H1 (cell line): ENCODE measurements around the gene UGGT2. TPM values are rescaled to one million over a fixed set of nuclear protein-coding genes. Genes with fewer than 3 reads are reported as not detected.

Experiments used
- CTCF ChIA-PET: fragments of 300-600 bp; sonication (Branson Sonifier 250); formaldehyde crosslinking; loops from one replicate; lab custom pipeline; 2021; ENCODE audit not compliant: partially characterized antibody; lab: Charles Lee
- POLR2A ChIA-PET: fragments of 300-600 bp; sonication (Branson Sonifier 250); formaldehyde crosslinking; loops from one replicate; lab custom pipeline; 2021; ENCODE audit warnings: inconsistent platforms; ENCODE audit not compliant: partially characterized antibody; lab: Charles Lee
- DNase-seq, 2 experiments: peaks; one replicate each; pipeline versions ENCODE4 v3.0.0 to v3.0.0-alpha.2; 2010 to 2022; ENCODE audit warnings: low spot score in 2 of 2, low read depth in 1 of 2, mixed read lengths in 1 of 2
- FAIRE-seq: peaks from 2 replicates; lab custom pipeline; 2011; peaks lifted over from hg19 to GRCh38; lab: Jason Lieb, UNC
- H2AFZ ChIP-seq: 2 replicates; pipeline ENCODE4 v1.8.1; 2012; ENCODE audit warnings: low read length, inconsistent platforms
- H2AK5ac ChIP-seq: 2 replicates; pipeline ENCODE4 v1.6.1; 2013; ENCODE audit warnings: low read depth, low read length
- H2BK120ac ChIP-seq: replicated peaks from 2 replicates; pipeline ENCODE3; 2013; ENCODE audit warnings: low read depth, low read length, inconsistent platforms
- H2BK12ac ChIP-seq: 2 replicates; pipeline ENCODE4 v1.6.1; 2013; ENCODE audit warnings: low read depth, low read length
- H2BK15ac ChIP-seq: 2 replicates; pipeline ENCODE4 v1.6.1; 2013; ENCODE audit warnings: low read length
- H2BK20ac ChIP-seq: 2 replicates; pipeline ENCODE4 v1.6.1; 2013; ENCODE audit warnings: low read length
- H2BK5ac ChIP-seq: 2 replicates; pipeline ENCODE4 v1.6.1; 2013; ENCODE audit warnings: low read depth, low read length
- H3K14ac ChIP-seq: 2 replicates; pipeline ENCODE4 v1.6.1; 2013; ENCODE audit warnings: inconsistent platforms; ENCODE audit not compliant: insufficient read length
- H3K18ac ChIP-seq: 2 replicates; pipeline ENCODE4 v1.6.1; 2013; ENCODE audit warnings: low read length; ENCODE audit errors: extremely low read depth
- H3K23ac ChIP-seq: 2 replicates; pipeline ENCODE4 v1.6.1; 2013; ENCODE audit warnings: inconsistent platforms; ENCODE audit not compliant: insufficient read length
- H3K23me2 ChIP-seq: 2 replicates; pipeline ENCODE4 v1.6.1; 2013; ENCODE audit warnings: low read depth, low read length
- H3K27ac ChIP-seq: 2 replicates; pipeline ENCODE4 v1.6.1; 2011; ENCODE audit warnings: low read depth, low read length, inconsistent platforms
- H3K27me3 ChIP-seq, 4 experiments: replicated peaks in 1 of 4; 1 replicate in 1 of 4; 2 replicates in 3 of 4; pipeline versions ENCODE4 v1.6.1 to v1.8.1; 2011 to 2013; ENCODE audit warnings: low read length in 3 of 4, mild to moderate bottlenecking in 3 of 4, inconsistent platforms in 2 of 4, mixed read lengths in 2 of 4, moderate library complexity in 1 of 4; ENCODE audit not compliant: control insufficient read depth in 3 of 4, insufficient read depth in 3 of 4; ENCODE audit errors: extremely low read depth in 1 of 4
- H3K36me3 ChIP-seq, 4 experiments: 2 replicates each; pipeline versions ENCODE4 v1.6.1 to v1.8.1; 2011 to 2013; ENCODE audit warnings: mild to moderate bottlenecking in 4 of 4, low read length in 3 of 4, moderate library complexity in 2 of 4, control low read depth in 1 of 4, inconsistent platforms in 1 of 4; ENCODE audit not compliant: insufficient read depth in 4 of 4, control insufficient read depth in 2 of 4
- H3K4ac ChIP-seq: replicated peaks from 2 replicates; pipeline ENCODE3; 2013; ENCODE audit warnings: low read length, low read depth, mixed read lengths, inconsistent platforms; ENCODE audit not compliant: insufficient read length
- H3K4me1 ChIP-seq, 4 experiments: replicated peaks in 1 of 4; 1 replicate in 1 of 4; 2 replicates in 3 of 4; pipeline versions ENCODE4 v1.6.1 to v1.8.1; 2011 to 2013; ENCODE audit warnings: low read length in 3 of 4, inconsistent platforms in 2 of 4, mixed read lengths in 1 of 4; ENCODE audit not compliant: insufficient read depth in 4 of 4, control insufficient read depth in 3 of 4
- H3K4me2 ChIP-seq, 2 experiments: 2 replicates each; pipeline versions ENCODE4 v1.6.1 to v1.8.1; 2011 to 2013; ENCODE audit warnings: low read depth in 2 of 2, low read length in 2 of 2, control low read depth in 1 of 2, inconsistent platforms in 1 of 2, mild to moderate bottlenecking in 1 of 2; ENCODE audit not compliant: insufficient read depth in 1 of 2
- H3K4me3 ChIP-seq, 4 experiments: fragments of 200-600, 300-600 bp in 1 of 4; sonication (generic), shearing (Covaris generic), sonication (Bioruptor Twin) in 1 of 4; 2 replicates each; pipeline versions ENCODE4 v1.5.1 to v1.8.1; 2011 to 2016; ENCODE audit warnings: low read length in 4 of 4, low read depth in 3 of 4, control low read depth in 2 of 4, inconsistent platforms in 2 of 4, mild to moderate bottlenecking in 2 of 4, mixed read lengths in 1 of 4, moderate library complexity in 1 of 4; ENCODE audit not compliant: insufficient read depth in 2 of 4; ENCODE audit errors: extremely low read depth in 1 of 4
- H3K56ac ChIP-seq: replicated peaks from 2 replicates; pipeline ENCODE3; 2013; ENCODE audit warnings: low read depth, mild to moderate bottlenecking, mixed read lengths, low read length, inconsistent platforms; ENCODE audit not compliant: insufficient read length
- H3K79me1 ChIP-seq: 2 replicates; pipeline ENCODE4 v1.6.1; 2013; ENCODE audit warnings: low read depth, low read length, control low read depth
- H3K79me2 ChIP-seq, 2 experiments: 2 replicates each; pipeline versions ENCODE4 v1.6.1 to v1.8.1; 2012 to 2013; ENCODE audit warnings: low read length in 2 of 2, mild to moderate bottlenecking in 2 of 2, inconsistent platforms in 1 of 2; ENCODE audit not compliant: insufficient read depth in 2 of 2, control insufficient read depth in 1 of 2
- H3K9ac ChIP-seq, 4 experiments: replicated peaks in 1 of 4; 1 replicate in 1 of 4; 2 replicates in 3 of 4; pipeline versions ENCODE4 v1.6.1 to v1.8.1; 2011 to 2013; ENCODE audit warnings: low read depth in 3 of 4, low read length in 3 of 4, control low read depth in 2 of 4, mild to moderate bottlenecking in 2 of 4, moderate library complexity in 2 of 4, inconsistent platforms in 1 of 4; ENCODE audit errors: extremely low read depth in 1 of 4
- H3K9me3 ChIP-seq, 2 experiments: 2 replicates each; pipeline versions ENCODE4 v1.6.1 to v1.8.1; 2012 to 2013; ENCODE audit warnings: mild to moderate bottlenecking in 2 of 2, moderate library complexity in 2 of 2, control low read depth in 1 of 2, inconsistent platforms in 1 of 2, low read depth in 1 of 2, low read length in 1 of 2, mixed read lengths in 1 of 2; ENCODE audit not compliant: insufficient read depth in 2 of 2
- H4K20me1 ChIP-seq, 2 experiments: replicated peaks in 1 of 2; 2 replicates each; pipeline versions ENCODE3 to v1.8.1; 2011 to 2013; ENCODE audit warnings: inconsistent platforms in 2 of 2, low read length in 2 of 2, mild to moderate bottlenecking in 1 of 2; ENCODE audit not compliant: insufficient read depth in 2 of 2, control insufficient read depth in 1 of 2
- H4K5ac ChIP-seq: 2 replicates; pipeline ENCODE4 v1.6.1; 2013; ENCODE audit warnings: low read length, low read depth, mixed read lengths, inconsistent platforms; ENCODE audit not compliant: insufficient read length
- H4K8ac ChIP-seq: 2 replicates; pipeline ENCODE4 v1.8.0; 2013; ENCODE audit warnings: mild to moderate bottlenecking, moderate library complexity, low read length, inconsistent platforms; ENCODE audit not compliant: insufficient read depth; ENCODE audit errors: extremely low read depth
- H4K91ac ChIP-seq: replicated peaks from 2 replicates; pipeline ENCODE3; 2013; ENCODE audit warnings: low read length, mixed read lengths, inconsistent platforms; ENCODE audit not compliant: insufficient read length
- CHD2 ChIP-seq: IDR thresholded peaks from 2 replicates; pipeline ENCODE4 v1.6.1; 2012; ENCODE audit warnings: low read length, improper control_type of control experiment
- KDM1A ChIP-seq: fragments of 200-600, 300-600 bp; sonication (generic); IDR thresholded peaks from 2 replicates; pipeline ENCODE4 v1.7.1; 2016; ENCODE audit warnings: mild to moderate bottlenecking, low read length, borderline replicate concordance
- RAD21 ChIP-seq, 2 experiments: IDR thresholded peaks in 1 of 2; conservative IDR thresholded peaks in 1 of 2; 2 replicates each; pipeline ENCODE4 v1.6.1; 2011; ENCODE audit warnings: low read depth in 2 of 2, low read length in 2 of 2, improper control_type of control experiment in 1 of 2, inconsistent platforms in 1 of 2, mild to moderate bottlenecking in 1 of 2, moderate library complexity in 1 of 2
- SP2 ChIP-seq: IDR thresholded peaks from 2 replicates; pipeline ENCODE4 v1.6.1; 2012; ENCODE audit warnings: mild to moderate bottlenecking, low read length, inconsistent platforms
- SRF ChIP-seq: IDR thresholded peaks from 2 replicates; pipeline ENCODE4 v1.6.1; 2011; ENCODE audit warnings: mild to moderate bottlenecking, low read depth, low read length, moderate library complexity
- SUZ12 ChIP-seq: fragments of 200-600 bp; sonication (generic); IDR thresholded peaks from 2 replicates; pipeline ENCODE4 v1.6.1; 2012; ENCODE audit warnings: mild to moderate bottlenecking, inconsistent platforms, low read length, moderate library complexity, mixed read lengths
- ZNF274 ChIP-seq: IDR thresholded peaks from 2 replicates; pipeline ENCODE4 v1.7.0; 2012; ENCODE audit warnings: low read length, borderline replicate concordance; ENCODE audit errors: extremely low read depth
- WGBS, 2 experiments: shearing (Covaris generic) in 1 of 2; methylation state at CpG; one replicate each; pipeline versions ENCODE4 v1.1.6 to v1.1.7; 2013 to 2015; ENCODE audit warnings: low lambda C conversion rate in 2 of 2, mixed read lengths in 2 of 2, inconsistent platforms in 1 of 2, low coverage in 1 of 2, missing lambda C conversion rate in 1 of 2; ENCODE audit not compliant: insufficient replicate concordance in 2 of 2, insufficient coverage in 1 of 2, insufficient read length in 1 of 2; ENCODE audit errors: extremely low coverage in 1 of 2, missing lambda C conversion rate in 1 of 2; 5-methylcytosine and 5-hydroxymethylcytosine counted together
- polyA plus RNA-seq, 7 experiments: library from polyadenylated mRNA; depleted of rRNA in 3 of 7; stranded (reverse) in 5 of 7; unstranded in 2 of 7; fragments of >200 nt in 5 of 7; fragments of 200-250 nt in 2 of 7; gene quantifications; 1 replicate in 5 of 7; 2 replicates in 1 of 7; 4 replicates in 1 of 7; pipeline versions ENCODE4 v1.2.1 to v1.2.3, GENCODE V29; 2011 to 2013; ENCODE audit warnings: missing spikeins in 2 of 7, mixed read lengths in 2 of 7
- total RNA-seq: library from RNA; stranded (reverse); fragmentation: NEBNext Ultra II Directional; extraction: Animal tissue kit (Norgen Biotek cat#: 25700); gene quantifications from 2 replicates; pipeline ENCODE4 v1.2.1, GENCODE V29; 2021
- TF ChIP-seq, protein P1 (sequence below): IDR thresholded peaks from 2 replicates; pipeline ENCODE4 v1.6.1; 2012; ENCODE audit warnings: inconsistent platforms
- TF ChIP-seq, protein P2 (sequence below): IDR thresholded peaks from 2 replicates; pipeline ENCODE4 v1.6.1; 2012; ENCODE audit warnings: low read length, inconsistent platforms

The UGGT2 gene
- total and polyA plus RNA-seq, 2 of the 8 experiments (the other 6 are each of a cell fraction or from before 2014, with no cell fraction given), result 5.9 to 25.1 TPM

GRCh38 chr13:95924389-95924994 is 128.7 kb downstream of the UGGT2 start:
- H3K18ac ChIP-seq, result no peak overlapping the region
- H4K91ac ChIP-seq, result no peak overlapping the region
- no peak overlapping the region for H4K8ac ChIP-seq
- no peak overlapping the region for H2AK5ac ChIP-seq
- no peak overlapping the region for H2BK5ac ChIP-seq
- H2BK120ac ChIP-seq, result no peak overlapping the region
- no peak for FAIRE-seq
- no peak overlapping the region for H3K4ac ChIP-seq
- no peaks in the 10 kb centered on the region for H4K20me1 ChIP-seq
- 81% methylated on average over 5 of the region's 5 CpGs; no CpG with 5 or more reads in 1 of the 2 experiments for WGBS, 2 experiments
- no peak overlapping the region for H3K27ac ChIP-seq
- TF ChIP-seq, protein P1, sequence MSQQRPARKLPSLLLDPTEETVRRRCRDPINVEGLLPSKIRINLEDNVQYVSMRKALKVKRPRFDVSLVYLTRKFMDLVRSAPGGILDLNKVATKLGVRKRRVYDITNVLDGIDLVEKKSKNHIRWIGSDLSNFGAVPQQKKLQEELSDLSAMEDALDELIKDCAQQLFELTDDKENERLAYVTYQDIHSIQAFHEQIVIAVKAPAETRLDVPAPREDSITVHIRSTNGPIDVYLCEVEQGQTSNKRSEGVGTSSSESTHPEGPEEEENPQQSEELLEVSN, result no peak
- TF ChIP-seq CHD2 (no peak), KDM1A (no peak), RAD21 (IDR thresholded peaks at IDR 0.05 in 1 of 2, conservative IDR thresholded peaks at IDR 0.05 in 1 of 2; ENCODE audit: low read depth in 2 of 2, low read length in 2 of 2) (no peak), SP2 (no peak), SRF (no peak), ZNF274 (no peak), SUZ12 (no peak)
- TF ChIP-seq, protein P2, sequence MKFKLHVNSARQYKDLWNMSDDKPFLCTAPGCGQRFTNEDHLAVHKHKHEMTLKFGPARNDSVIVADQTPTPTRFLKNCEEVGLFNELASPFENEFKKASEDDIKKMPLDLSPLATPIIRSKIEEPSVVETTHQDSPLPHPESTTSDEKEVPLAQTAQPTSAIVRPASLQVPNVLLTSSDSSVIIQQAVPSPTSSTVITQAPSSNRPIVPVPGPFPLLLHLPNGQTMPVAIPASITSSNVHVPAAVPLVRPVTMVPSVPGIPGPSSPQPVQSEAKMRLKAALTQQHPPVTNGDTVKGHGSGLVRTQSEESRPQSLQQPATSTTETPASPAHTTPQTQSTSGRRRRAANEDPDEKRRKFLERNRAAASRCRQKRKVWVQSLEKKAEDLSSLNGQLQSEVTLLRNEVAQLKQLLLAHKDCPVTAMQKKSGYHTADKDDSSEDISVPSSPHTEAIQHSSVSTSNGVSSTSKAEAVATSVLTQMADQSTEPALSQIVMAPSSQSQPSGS, result no peak
- CTCF ChIA-PET, result interaction anchor here (0.7 to 0.8 kb wide), 3 partner anchors 95 to 1060 kb away, joined by 3 to 4 read pairs (median 3); no protein-coding TSS in a partner anchor
- H3K27me3 ChIP-seq, result no peaks in the 10 kb centered on the region
- peaks cover 4 to 15% of the 10 kb centered on the region in 2 experiments; a peak in 3 of 4 replicates for H3K9me3 ChIP-seq
- H3K23ac ChIP-seq, result no peak overlapping the region
- H4K5ac ChIP-seq, result no peak overlapping the region
- POLR2A ChIA-PET, result no interaction called here
- no peak overlapping the region for H2AFZ ChIP-seq
- H3K79me1 ChIP-seq, result no peaks in the 10 kb centered on the region
- H2BK20ac ChIP-seq, result no peak overlapping the region
- no peak overlapping the region for H3K9ac ChIP-seq
- no peaks in the 10 kb centered on the region for H3K4me1 ChIP-seq
- H3K14ac ChIP-seq, result no peak overlapping the region
- no peak overlapping the region for H2BK15ac ChIP-seq
- H3K4me2 ChIP-seq, result no peak overlapping the region
- H3K56ac ChIP-seq, result no peak overlapping the region
- H3K36me3 ChIP-seq, result peaks cover 0 to 12% (median 2%) of the 10 kb centered on the region in 4 experiments; a peak in 3 of 8 replicates
- no peaks in the 10 kb centered on the region for H3K79me2 ChIP-seq
- no peak overlapping the region for H2BK12ac ChIP-seq
- H3K23me2 ChIP-seq, result no peaks in the 10 kb centered on the region
- H3K4me3 ChIP-seq, result no peak overlapping the region
- DNase-seq, result no peak
